CD4-positive, CD25-positive, alpha-beta regulatory T cell (primary cell): ENCODE data around the gene METAP1D. TPM values are rescaled to one million over a fixed set of nuclear protein-coding genes. Genes with fewer than 3 reads are reported as not detected.

Experiments
- ATAC-seq, 2 donors: fragments of 150-1000 bp; cut with Tn5 transposase; one replicate each; pipeline ENCODE4 v1.10.0; 2021; ENCODE audit warnings: low read depth in 2 of 2, moderate number of reproducible peaks in 2 of 2, moderate library complexity in 1 of 2
- DNase-seq, 3 donors: peaks; one replicate each; pipeline versions ENCODE4 v3.0.0 to v3.0.0-alpha.2; 2012 to 2022; ENCODE audit warnings: mixed read lengths in 1 of 3
- H3K27ac ChIP-seq: one replicate; pipeline ENCODE4 v1.7.0; 2013; ENCODE audit warnings: mild to moderate bottlenecking, low read length; ENCODE audit not compliant: insufficient read depth, poor library complexity, severe bottlenecking
- H3K27me3 ChIP-seq: one replicate; pipeline ENCODE4 v1.7.0; 2013; ENCODE audit warnings: low read length; ENCODE audit not compliant: control insufficient read depth, insufficient read depth
- H3K36me3 ChIP-seq: one replicate; pipeline ENCODE4 v1.7.0; 2013; ENCODE audit warnings: mild to moderate bottlenecking, low read length, moderate library complexity; ENCODE audit not compliant: control insufficient read depth, insufficient read depth
- H3K4me1 ChIP-seq: 2 replicates; pipeline ENCODE4 v1.7.0; 2013; ENCODE audit warnings: mild to moderate bottlenecking, low read length; ENCODE audit not compliant: insufficient read depth, control insufficient read depth, poor library complexity, severe bottlenecking
- H3K4me3 ChIP-seq: one replicate; pipeline ENCODE4 v1.7.0; 2013; ENCODE audit warnings: low read depth, mild to moderate bottlenecking, low read length, moderate library complexity
- H3K9me3 ChIP-seq, 2 experiments: 1 replicate in 1 of 2; 2 replicates in 1 of 2; pipeline ENCODE4 v1.7.0; 2013; ENCODE audit warnings: low read length in 2 of 2, mild to moderate bottlenecking in 1 of 2, moderate library complexity in 1 of 2; ENCODE audit not compliant: control insufficient read depth in 2 of 2
- H3K27ac Mint-ChIP-seq, 3 donors: one replicate each; pipeline ENCODE4 v1.8.0; 2020 to 2022; ENCODE audit warnings: mild to moderate bottlenecking in 3 of 3, mixed read lengths in 3 of 3, moderate library complexity in 2 of 3
- H3K27me3 Mint-ChIP-seq: one replicate; pipeline ENCODE4 v1.8.0; 2022; ENCODE audit warnings: mild to moderate bottlenecking, mixed read lengths
- H3K36me3 Mint-ChIP-seq: one replicate; pipeline ENCODE4 v1.8.0; 2020; ENCODE audit warnings: mixed read lengths
- H3K4me1 Mint-ChIP-seq, 4 donors: one replicate each; pipeline ENCODE4 v1.8.0; 2020 to 2022; ENCODE audit warnings: mixed read lengths in 4 of 4, mild to moderate bottlenecking in 1 of 4
- H3K4me3 Mint-ChIP-seq, 4 donors: one replicate each; pipeline ENCODE4 v1.8.0; 2020 to 2022; ENCODE audit warnings: mild to moderate bottlenecking in 4 of 4, mixed read lengths in 4 of 4, moderate library complexity in 3 of 4
- H3K9me3 Mint-ChIP-seq, 7 donors: one replicate each; pipeline ENCODE4 v1.8.0; 2020 to 2022; ENCODE audit warnings: mixed read lengths in 7 of 7, mild to moderate bottlenecking in 3 of 7, moderate library complexity in 2 of 7
- polyA plus RNA-seq, 4 donors: library from polyadenylated mRNA; unstranded; fragments of 300-500 nt; fragmentation: Illumina TruSeq; gene quantifications; one replicate each; pipeline ENCODE4 v1.2.3, GENCODE V29; 2021
- total RNA-seq: library from RNA; stranded (reverse); gene quantifications from one replicate; pipeline ENCODE4 v1.2.3, GENCODE V29; 2022

Gene METAP1D
- total and polyA plus RNA-seq, 5 donors from 2014 or later: 0.54 to 3.7 (median 2.3) TPM

DNA sequence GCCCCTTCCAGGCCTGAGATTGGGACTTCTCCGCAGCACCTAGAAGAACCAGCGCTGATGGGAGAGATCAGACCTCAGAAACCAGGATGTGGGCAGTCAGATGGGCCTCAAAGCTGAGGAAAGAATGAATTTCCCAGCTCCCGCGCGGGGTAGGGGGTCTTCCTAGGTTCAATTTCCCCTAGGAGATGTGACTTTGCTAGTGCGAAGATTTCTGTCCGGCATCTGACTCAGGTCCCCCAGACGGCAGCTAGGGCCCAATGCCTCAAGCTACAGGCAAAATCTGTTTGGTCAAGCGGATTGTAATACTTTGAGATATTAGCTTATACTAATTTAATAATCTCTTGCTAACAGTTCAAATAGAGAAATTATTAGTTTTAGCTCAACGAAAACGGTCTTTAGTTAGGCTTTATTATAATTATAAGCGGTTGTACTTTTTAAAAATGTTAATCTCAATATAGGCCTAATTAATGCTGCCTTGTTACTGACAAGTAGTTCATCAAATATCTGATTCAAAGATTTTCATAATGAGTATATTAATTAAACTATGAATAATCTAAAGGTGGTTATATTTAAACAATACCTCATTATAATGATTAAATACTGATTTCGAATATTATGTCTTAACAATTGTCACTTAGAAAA is 91.4 kb downstream of the METAP1D start:
- Histone ChIP-seq H3K4me1 (peaks cover 45% of the 10 kb centered on the region), H3K9me3 (peaks cover 3 to 16% of the 10 kb centered on the region in 2 experiments), H3K27ac (no peak overlapping the region), H3K27me3 (peaks cover 68% of the 10 kb centered on the region), H3K4me3 (no peak overlapping the region), H3K36me3 (no peaks in the 10 kb centered on the region)
- peak in 1 of 3 donors; percentile 16 for DNase-seq
- ATAC-seq: no peak
- Mint-ChIP-seq H3K27me3 (peaks cover 93% of the 10 kb centered on the region), H3K9me3 (peaks cover 0 to 22% (median 0%) of the 10 kb centered on the region in 7 donors), H3K27ac (no peak overlapping the region), H3K4me3 (peak overlapping the region in 1 of 4 donors; percentile 41), H3K4me1 (peaks cover 19 to 61% (median 37%) of the 10 kb centered on the region in 4 donors), H3K36me3 (peaks cover 3% of the 10 kb centered on the region)

DNA sequence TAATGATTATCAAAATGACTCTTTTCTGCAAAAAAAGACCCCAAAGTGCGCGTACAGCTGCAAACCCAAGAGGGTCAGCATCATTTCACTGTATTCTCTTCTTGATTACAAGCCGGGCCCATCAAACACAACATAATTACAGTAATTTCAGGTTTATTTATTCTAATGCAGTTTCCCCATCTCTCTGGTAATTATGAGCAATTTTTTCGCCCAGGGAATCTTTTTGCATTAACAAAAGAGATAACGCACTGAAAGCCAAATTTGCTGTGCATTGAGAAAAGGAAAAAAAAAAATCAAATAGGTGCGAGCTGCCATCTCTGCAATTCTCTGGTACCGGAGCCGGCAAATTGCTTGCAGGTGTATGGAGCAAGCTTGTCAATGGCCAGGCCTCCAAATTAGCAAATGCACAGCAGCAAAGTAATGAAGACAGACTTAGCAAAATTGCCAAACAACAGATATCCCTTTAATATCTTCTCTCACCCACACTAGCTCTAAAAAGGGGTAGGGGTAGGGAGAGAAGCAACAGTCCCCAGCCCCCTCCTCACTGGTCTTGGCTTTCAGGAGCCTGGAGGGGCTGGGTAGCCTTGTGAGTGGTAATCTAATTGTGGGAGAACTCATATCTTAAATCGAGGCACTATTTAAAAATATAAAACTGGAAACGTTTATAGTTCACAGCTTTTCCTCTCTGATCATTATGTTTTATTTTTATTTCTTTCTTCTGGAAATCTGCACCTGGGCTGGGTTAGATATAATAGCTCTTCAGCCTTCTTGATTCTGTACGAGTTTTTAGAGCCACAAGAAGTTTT is 92.2 kb downstream of the METAP1D start:
- peaks cover 15 to 59% (median 36%) of the 10 kb centered on the region in 4 donors for H3K4me1 Mint-ChIP-seq
- Histone ChIP-seq H3K9me3 (peaks cover 3 to 16% of the 10 kb centered on the region in 2 experiments), H3K4me1 (peaks cover 45% of the 10 kb centered on the region)

DNA sequence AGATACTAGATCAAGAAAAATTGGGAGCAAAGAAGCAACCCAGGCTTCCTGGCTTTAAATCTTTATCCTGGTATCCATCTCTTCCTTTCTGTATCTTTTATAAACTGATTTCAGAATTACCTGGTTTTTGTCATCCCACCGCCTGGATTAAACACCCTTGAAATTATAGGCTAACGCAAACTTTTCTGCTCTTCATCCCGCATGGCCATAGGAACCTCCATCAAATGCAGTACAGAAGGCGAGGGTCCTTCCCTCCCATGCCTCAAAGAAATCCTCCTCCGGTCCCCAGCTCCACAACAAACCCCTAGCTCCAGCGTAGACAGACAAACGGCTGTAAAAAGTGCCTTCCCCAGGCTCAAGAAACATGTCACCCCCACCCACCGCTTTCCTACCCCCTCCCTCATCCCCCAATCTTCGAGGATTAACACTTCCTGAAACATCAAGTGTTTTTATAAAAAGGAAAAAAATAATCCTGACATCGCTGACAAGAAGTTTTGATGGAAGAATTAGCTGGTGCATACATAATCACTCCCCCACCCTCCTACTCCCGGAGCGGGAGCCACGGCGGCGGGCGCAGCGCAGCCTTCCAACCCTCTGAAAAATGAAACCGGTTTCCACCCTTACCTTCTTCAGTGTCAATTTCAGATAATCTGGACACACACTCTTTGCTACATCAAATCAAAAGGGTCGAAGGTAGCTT is 93.1 kb downstream of the METAP1D start:
- DNase-seq (no peak), ATAC-seq (no peak)
- peaks cover 15 to 51% (median 33%) of the 10 kb centered on the region in 4 donors for H3K4me1 Mint-ChIP-seq
- H3K36me3 Mint-ChIP-seq: peaks cover 3% of the 10 kb centered on the region
- peaks cover 0 to 18% (median 0%) of the 10 kb centered on the region in 7 donors for H3K9me3 Mint-ChIP-seq
- peaks cover 45% of the 10 kb centered on the region for H3K4me1 ChIP-seq
- no peak overlapping the region for H3K27ac ChIP-seq
- no peak overlapping the region for H3K4me3 ChIP-seq
- peaks cover 93% of the 10 kb centered on the region for H3K27me3 Mint-ChIP-seq
- peak overlapping the region in 3 of 4 donors; percentile 58 to 73 (median 68) for H3K4me3 Mint-ChIP-seq
- peaks cover 64% of the 10 kb centered on the region for H3K27me3 ChIP-seq
- H3K27ac Mint-ChIP-seq: peak overlapping the region in 1 of 3 donors; percentile 90
- H3K36me3 ChIP-seq: no peaks in the 10 kb centered on the region
- peaks cover 3 to 16% of the 10 kb centered on the region in 2 experiments for H3K9me3 ChIP-seq

More for the DNA sequence above, 92.2 kb downstream of the METAP1D start:
- H3K36me3 Mint-ChIP-seq: peaks cover 3% of the 10 kb centered on the region
- H3K27ac Mint-ChIP-seq: no peak overlapping the region
- no peak for DNase-seq
- peaks cover 0 to 23% (median 0%) of the 10 kb centered on the region in 7 donors for H3K9me3 Mint-ChIP-seq
- Histone ChIP-seq H3K4me3 (no peak overlapping the region), H3K27me3 (peaks cover 64% of the 10 kb centered on the region), H3K27ac (no peak overlapping the region), H3K36me3 (no peaks in the 10 kb centered on the region)
- ATAC-seq: no peak
- H3K27me3 Mint-ChIP-seq: peaks cover 93% of the 10 kb centered on the region
- H3K4me3 Mint-ChIP-seq: peak overlapping the region in 2 of 4 donors; percentile 38 to 41

DNA sequence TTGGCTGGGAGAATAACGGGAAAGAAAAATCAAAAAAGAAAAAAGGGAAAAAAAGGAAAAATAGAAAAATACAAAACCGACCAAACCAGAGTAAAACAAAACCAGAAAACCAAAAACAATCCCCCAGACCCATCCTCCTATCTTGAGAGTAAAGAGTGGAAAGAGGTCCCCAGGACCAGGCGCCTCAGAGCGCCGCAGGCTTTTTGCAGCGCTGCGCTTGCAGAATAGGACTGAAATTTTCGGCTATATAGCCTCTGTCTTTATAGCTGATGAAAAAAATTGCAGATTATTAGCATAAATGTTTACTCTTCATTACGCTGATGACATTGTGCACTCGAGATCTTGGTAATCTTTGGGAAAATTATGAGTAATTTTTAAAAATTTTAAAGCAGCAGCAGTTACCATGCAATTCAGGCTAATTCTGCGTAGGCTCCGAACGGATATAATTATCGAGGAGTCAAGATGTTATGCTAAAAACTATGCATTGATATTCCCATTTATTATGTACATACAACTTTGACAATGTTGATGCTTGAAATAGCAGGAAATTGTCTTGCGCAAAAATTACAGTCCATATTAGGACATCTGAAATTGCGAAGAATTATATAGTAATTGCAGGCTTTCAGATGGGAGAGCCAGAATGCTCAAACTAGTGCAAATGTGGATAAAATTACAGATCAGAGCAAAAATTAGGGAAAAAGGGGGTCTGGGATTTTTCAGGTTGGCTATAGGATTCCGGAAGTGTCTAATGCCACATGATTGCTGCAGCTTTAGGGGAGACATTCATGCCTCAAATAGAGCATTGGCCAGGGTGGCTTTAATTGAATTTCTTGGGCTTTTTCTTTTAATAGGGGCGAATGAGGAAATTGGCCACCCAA is 93.9 kb downstream of the METAP1D start:
- H3K27me3 Mint-ChIP-seq: peaks cover 91% of the 10 kb centered on the region
- H3K4me1 Mint-ChIP-seq: peaks cover 11 to 49% (median 28%) of the 10 kb centered on the region in 4 donors
- peak overlapping the region; percentile 17 to 73 (median 50) for H3K4me3 Mint-ChIP-seq
- Histone ChIP-seq H3K27ac (no peak overlapping the region), H3K9me3 (peaks cover 3 to 12% of the 10 kb centered on the region in 2 experiments), H3K27me3 (peaks cover 66% of the 10 kb centered on the region), H3K4me1 (peaks cover 47% of the 10 kb centered on the region), H3K36me3 (no peaks in the 10 kb centered on the region), H3K4me3 (no peak overlapping the region)
- H3K9me3 Mint-ChIP-seq: peaks cover 0 to 13% (median 0%) of the 10 kb centered on the region in 7 donors
- peak overlapping the region in 1 of 3 donors; percentile 90 for H3K27ac Mint-ChIP-seq
- ATAC-seq (no peak), DNase-seq (peak in 1 of 3 donors; percentile 15)
- H3K36me3 Mint-ChIP-seq: peaks cover 3% of the 10 kb centered on the region

DNA sequence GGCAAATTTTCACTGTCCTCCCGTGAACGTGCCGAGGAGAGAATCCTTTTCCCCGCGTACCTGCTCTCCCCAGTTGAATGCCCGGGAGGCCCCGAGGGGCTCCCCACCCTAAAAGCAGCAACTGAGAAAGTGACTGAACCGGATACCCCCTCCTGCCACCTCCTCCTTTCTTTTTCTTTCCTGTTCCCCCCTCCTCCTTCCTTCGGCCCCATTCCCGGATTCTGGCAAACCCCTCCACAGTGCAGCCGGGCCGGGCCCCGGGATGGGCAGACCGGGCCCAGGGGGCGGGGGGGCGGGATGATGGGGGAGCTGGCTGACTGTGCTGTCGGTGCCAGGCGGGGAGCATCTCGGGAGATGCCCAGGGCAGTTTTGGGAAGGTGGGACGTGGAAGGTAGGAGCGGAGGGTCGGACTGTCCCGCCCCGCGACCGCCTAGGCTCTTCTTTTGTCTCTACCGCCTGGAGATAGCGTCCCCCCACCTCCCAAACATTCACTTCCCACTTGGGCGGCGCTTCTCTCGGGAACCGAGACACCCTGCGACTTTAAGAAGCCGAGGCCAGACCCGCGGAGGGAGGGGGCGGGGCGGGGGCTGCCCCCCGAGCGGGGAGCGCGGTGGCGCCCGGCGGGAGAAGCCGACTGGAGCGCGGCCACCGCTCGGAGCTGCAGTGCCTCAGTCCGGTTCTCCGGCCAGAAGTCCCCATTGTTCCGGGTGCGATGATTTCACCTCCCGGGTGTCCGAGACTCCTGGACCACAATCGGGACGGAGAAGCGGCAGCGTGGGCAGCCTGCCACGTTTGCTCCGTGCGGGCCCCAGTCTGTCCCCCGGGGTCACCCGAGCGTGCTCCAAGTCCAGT is 94.8 kb downstream of the METAP1D start:
- DNase-seq (peak in 1 of 3 donors; percentile 12), ATAC-seq (no peak)
- peaks cover 3 to 10% of the 10 kb centered on the region in 2 experiments for H3K9me3 ChIP-seq
- no peaks in the 10 kb centered on the region for H3K36me3 ChIP-seq
- peak overlapping the region in 1 of 3 donors; percentile 43 for H3K27ac Mint-ChIP-seq
- H3K4me3 Mint-ChIP-seq: peak overlapping the region; percentile 17 to 85 (median 60)
- peaks cover 62% of the 10 kb centered on the region for H3K27me3 ChIP-seq
- peaks cover 3% of the 10 kb centered on the region for H3K36me3 Mint-ChIP-seq
- H3K27me3 Mint-ChIP-seq: peaks cover 85% of the 10 kb centered on the region
- no peak overlapping the region for H3K27ac ChIP-seq
- H3K9me3 Mint-ChIP-seq: peaks cover 0 to 13% (median 0%) of the 10 kb centered on the region in 7 donors
- peaks cover 56% of the 10 kb centered on the region for H3K4me1 ChIP-seq
- H3K4me3 ChIP-seq: no peak overlapping the region
- peaks cover 11 to 49% (median 30%) of the 10 kb centered on the region in 4 donors for H3K4me1 Mint-ChIP-seq

DNA sequence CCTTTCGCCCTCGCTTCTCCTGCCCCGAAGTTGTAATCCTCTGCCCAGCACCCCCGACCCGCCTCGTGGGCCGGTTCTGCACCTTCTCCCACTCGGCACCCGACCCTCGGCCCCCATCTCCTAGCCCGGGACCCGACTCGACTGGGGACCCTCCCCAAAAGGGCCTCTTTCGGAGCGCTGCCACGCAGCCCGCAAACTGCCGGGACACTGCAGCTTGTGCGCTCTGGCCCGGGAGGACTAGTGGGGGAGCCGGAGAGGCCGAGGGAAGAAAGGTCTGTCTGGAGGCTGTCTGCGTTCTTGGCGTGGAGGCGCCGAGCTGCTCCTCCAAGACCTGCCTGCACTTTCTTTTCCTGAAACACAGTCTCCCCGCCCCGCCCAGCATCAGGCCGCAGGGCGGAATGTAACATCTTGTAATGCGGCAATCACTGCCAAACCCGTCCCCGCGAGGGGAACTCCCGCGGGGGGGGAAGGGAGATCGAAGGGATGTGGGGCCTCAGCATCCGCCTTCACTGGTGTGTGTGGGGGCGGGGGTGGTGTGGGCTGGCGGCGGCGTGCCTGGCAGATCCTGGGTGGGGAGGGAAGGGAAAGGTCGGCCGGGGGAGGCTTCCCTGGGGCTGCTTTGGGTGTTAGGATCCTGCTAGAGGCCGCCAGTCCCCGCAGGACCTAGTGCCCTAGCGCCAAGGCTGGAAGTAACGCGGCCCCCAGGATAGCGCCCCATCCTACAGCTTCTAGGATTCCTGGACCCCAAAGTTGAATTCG is 95.6 kb downstream of the METAP1D start:
- Mint-ChIP-seq H3K4me3 (peak overlapping the region; percentile 55 to 88 (median 84)), H3K4me1 (peaks cover 11 to 46% (median 30%) of the 10 kb centered on the region in 4 donors), H3K27me3 (peaks cover 81% of the 10 kb centered on the region), H3K9me3 (peaks cover 0 to 13% (median 0%) of the 10 kb centered on the region in 7 donors), H3K36me3 (peaks cover 3% of the 10 kb centered on the region), H3K27ac (peak overlapping the region; percentile 59 to 80 (median 80))
- Histone ChIP-seq H3K4me3 (peak overlapping the region; percentile 21), H3K36me3 (no peaks in the 10 kb centered on the region), H3K4me1 (peaks cover 64% of the 10 kb centered on the region), H3K27ac (no peak overlapping the region), H3K9me3 (peaks cover 3 to 10% of the 10 kb centered on the region in 2 experiments), H3K27me3 (peaks cover 58% of the 10 kb centered on the region)
- DNase-seq (peak; percentile 59 to 80 (median 77)), ATAC-seq (peak; percentile 84 to 86)
